HepG2 (cell line): ENCODE data around the gene HOXD12. TPM values are rescaled to one million over a fixed set of nuclear protein-coding genes. Genes with fewer than 3 reads are reported as not detected.

Source experiments
- ELF3 ChIP-seq: IDR thresholded peaks from 2 replicates; pipeline ENCODE4 v1.6.1; 2016; ENCODE audit warnings: missing genetic modification reagents, missing compliant biosample characterization
- EP300 ChIP-seq, 3 experiments: sonication (generic) in 1 of 3; formaldehyde crosslinking in 1 of 3; IDR thresholded peaks; 2 replicates each; pipeline versions ENCODE4 v1.5.1 to v1.6.1; 2011 to 2020; ENCODE audit warnings: low read depth in 2 of 3, low read length in 2 of 3, borderline replicate concordance in 1 of 3, improper control_type of control experiment in 1 of 3, mild to moderate bottlenecking in 1 of 3, missing genetic modification reagents in 1 of 3, moderate library complexity in 1 of 3
- SALL2 ChIP-seq: sonication (generic); formaldehyde crosslinking; IDR thresholded peaks from 2 replicates; pipeline ENCODE4 v1.8.1; 2023; ENCODE audit warnings: mild to moderate bottlenecking, missing genetic modification reagents, inconsistent platforms
- THRA ChIP-seq: sonication (generic); formaldehyde crosslinking; IDR thresholded peaks from 2 replicates; pipeline ENCODE4 v1.4.0; 2020; ENCODE audit warnings: missing genetic modification reagents, borderline replicate concordance
- ZBTB34 ChIP-seq: sonication (generic); formaldehyde crosslinking; IDR thresholded peaks from 2 replicates; pipeline ENCODE4 v1.8.0; 2022; ENCODE audit warnings: mild to moderate bottlenecking, missing genetic modification reagents
- ZBTB38 ChIP-seq: sonication (generic); formaldehyde crosslinking; IDR thresholded peaks from 2 replicates; pipeline ENCODE4 v1.5.1; 2020; ENCODE audit warnings: mild to moderate bottlenecking, missing genetic modification reagents
- ZBTB4 ChIP-seq: sonication (generic); formaldehyde crosslinking; IDR thresholded peaks from 2 replicates; pipeline ENCODE4 v1.4.0; 2020; ENCODE audit warnings: missing genetic modification reagents, mild to moderate bottlenecking, borderline replicate concordance
- ZNF253 ChIP-seq: sonication (generic); formaldehyde crosslinking; IDR thresholded peaks from 2 replicates; pipeline ENCODE4 v1.8.0; 2022; ENCODE audit warnings: mild to moderate bottlenecking, missing genetic modification reagents, borderline replicate concordance
- ZNF33B ChIP-seq: sonication (generic); formaldehyde crosslinking; IDR thresholded peaks from 2 replicates; pipeline ENCODE4 v1.5.1; 2020; ENCODE audit warnings: mild to moderate bottlenecking, missing genetic modification reagents
- ZNF597 ChIP-seq: sonication (generic); formaldehyde crosslinking; IDR thresholded peaks from 2 replicates; pipeline ENCODE4 v1.5.0; 2020; ENCODE audit warnings: missing genetic modification reagents
- ZNF710 ChIP-seq: sonication (generic); formaldehyde crosslinking; IDR thresholded peaks from 2 replicates; pipeline ENCODE4 v1.5.0; 2020; ENCODE audit warnings: mild to moderate bottlenecking, missing genetic modification reagents, borderline replicate concordance
- polyA plus RNA-seq, 8 experiments: library from polyadenylated mRNA; depleted of rRNA in 3 of 8; stranded (reverse) in 7 of 8; unstranded in 1 of 8; fragments of >200 nt; fragmentation: Illumina TruSeq in 4 of 8; extraction: Trizol in 4 of 8; gene quantifications; 2 replicates each; pipeline versions ENCODE4 v1.2.1 to v1.2.3, GENCODE V29; 2011 to 2016; ENCODE audit warnings: low read depth in 4 of 8, missing spikeins in 1 of 8, mixed read lengths in 1 of 8; ENCODE audit not compliant: insufficient read depth in 1 of 8
- total RNA-seq, 5 experiments: library from RNA; depleted of rRNA; stranded (reverse); fragments of >200 nt; fragmentation: Illumina TruSeq; extraction: Trizol; gene quantifications; 2 replicates each; pipeline ENCODE4 v1.2.3, GENCODE V29; 2016; ENCODE audit warnings: low read depth in 1 of 5

Gene HOXD12
- total and polyA plus RNA-seq, 2 of the 13 experiments (the other 11 are each of a cell fraction or from before 2014, with no cell fraction given) = not detected

GRCh38 chr2:176088048-176088936 is 11.3 kb upstream of the HOXD12 start (continued):
- TF ChIP-seq ZNF710 (CRISPR knock-in tag) (peak; percentile 72; the same call in 1 of the 2 replicates), ZNF597 (0 out of 2 replicates have a peak, but pooled peaks have one; percentile 26), ZBTB38 (CRISPR knock-in tag) (peak; percentile 59; the same call in 1 of the 2 replicates), ZBTB34 (CRISPR knock-in tag) (no peak), ZNF33B (CRISPR knock-in tag) (0 out of 2 replicates have a peak, but pooled peaks have one; percentile 33), SALL2 (CRISPR knock-in tag) (no peak), ZNF253 (CRISPR knock-in tag) (peak; percentile 11; the same call in 1 of the 2 replicates), ELF3 (CRISPR knock-in tag) (peak; percentile 29; the same call in 1 of the 2 replicates), THRA (0 out of 2 replicates have a peak, but pooled peaks have one; percentile 8), EP300 (IDR thresholded peaks at IDR 0.05; ENCODE audit: low read depth in 2 of 2, low read length in 2 of 2) (no peak), EP300 (CRISPR knock-in tag; IDR thresholded peaks at IDR 0.05; ENCODE audit: borderline replicate concordance) (no peak), ZBTB4 (CRISPR knock-in tag) (no peak)
